Esophagus muscularis mucosa (tissue), 3 donors: ENCODE measurements around the gene CAPN10.

Experiments used
- POLR2A ChIP-seq: fragments of 450-650 bp; IDR thresholded peaks from one replicate; pipeline ENCODE4 v1.6.1; 2017; ENCODE audit warnings: antibody characterized with exemption, moderate library complexity, mild to moderate bottlenecking, low read depth
- TF ChIP-seq, protein P1 (sequence below), 3 experiments: fragments of 200-600 bp in 2 of 3; fragments of 450-650 bp in 1 of 3; sonication (generic) in 2 of 3; IDR thresholded peaks; one replicate each; pipeline ENCODE4 v1.5.1; 2017 to 2019; ENCODE audit warnings: antibody characterized with exemption in 3 of 3, mild to moderate bottlenecking in 2 of 3, moderate library complexity in 1 of 3

DNA sequence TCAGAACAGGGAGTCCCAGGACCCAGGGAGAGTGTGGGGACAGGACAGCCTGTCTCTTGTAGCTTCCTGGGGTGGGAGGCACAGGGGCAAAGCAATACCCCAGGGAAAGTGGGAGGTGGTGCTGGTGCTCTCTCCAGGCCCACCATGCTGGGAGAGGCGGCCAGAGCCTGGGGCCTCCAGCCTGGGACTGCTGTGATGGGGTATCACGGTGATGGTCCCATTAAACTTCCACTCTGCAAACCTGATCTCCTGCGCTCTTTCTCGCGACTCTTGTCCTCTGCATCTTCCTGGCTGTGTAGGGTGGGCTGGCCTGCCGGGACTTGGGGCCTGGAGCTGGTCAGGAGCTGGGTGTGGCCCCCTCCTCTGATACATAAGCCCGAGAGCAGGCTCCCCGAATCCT lies 8.0 kb upstream of the CAPN10 start:
- no peak for TF ChIP-seq POLR2A
- TF ChIP-seq, protein P1, sequence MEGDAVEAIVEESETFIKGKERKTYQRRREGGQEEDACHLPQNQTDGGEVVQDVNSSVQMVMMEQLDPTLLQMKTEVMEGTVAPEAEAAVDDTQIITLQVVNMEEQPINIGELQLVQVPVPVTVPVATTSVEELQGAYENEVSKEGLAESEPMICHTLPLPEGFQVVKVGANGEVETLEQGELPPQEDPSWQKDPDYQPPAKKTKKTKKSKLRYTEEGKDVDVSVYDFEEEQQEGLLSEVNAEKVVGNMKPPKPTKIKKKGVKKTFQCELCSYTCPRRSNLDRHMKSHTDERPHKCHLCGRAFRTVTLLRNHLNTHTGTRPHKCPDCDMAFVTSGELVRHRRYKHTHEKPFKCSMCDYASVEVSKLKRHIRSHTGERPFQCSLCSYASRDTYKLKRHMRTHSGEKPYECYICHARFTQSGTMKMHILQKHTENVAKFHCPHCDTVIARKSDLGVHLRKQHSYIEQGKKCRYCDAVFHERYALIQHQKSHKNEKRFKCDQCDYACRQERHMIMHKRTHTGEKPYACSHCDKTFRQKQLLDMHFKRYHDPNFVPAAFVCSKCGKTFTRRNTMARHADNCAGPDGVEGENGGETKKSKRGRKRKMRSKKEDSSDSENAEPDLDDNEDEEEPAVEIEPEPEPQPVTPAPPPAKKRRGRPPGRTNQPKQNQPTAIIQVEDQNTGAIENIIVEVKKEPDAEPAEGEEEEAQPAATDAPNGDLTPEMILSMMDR (IDR thresholded peaks at IDR 0.05): no peak
